Liver (tissue), 9 donors: ENCODE results near the gene GABRA4. TPM values are rescaled to one million over a fixed set of nuclear protein-coding genes. Genes with fewer than 3 reads are reported as not detected.

ENCODE experiments used
- DNase-seq: peaks from one replicate; pipeline ENCODE4 v3.0.0-alpha.2; 2017; ENCODE audit warnings: low spot score
- H3K27ac ChIP-seq, 2 donors: one replicate each; pipeline ENCODE4 v1.7.0; 2013; ENCODE audit warnings: inconsistent platforms in 2 of 2, low read length in 2 of 2, control low read depth in 1 of 2, low read depth in 1 of 2, mild to moderate bottlenecking in 1 of 2
- H3K27me3 ChIP-seq, 4 donors: one replicate each; pipeline versions ENCODE4 v1.6.1 to v1.7.0; 2013; ENCODE audit warnings: low read length in 3 of 4, inconsistent platforms in 1 of 4, mild to moderate bottlenecking in 1 of 4, moderate library complexity in 1 of 4; ENCODE audit not compliant: control insufficient read depth in 4 of 4, insufficient read depth in 4 of 4
- H3K36me3 ChIP-seq, 4 donors: one replicate each; pipeline versions ENCODE4 v1.6.1 to v1.7.0; 2013; ENCODE audit warnings: low read length in 3 of 4, mild to moderate bottlenecking in 3 of 4, low read depth in 1 of 4, moderate library complexity in 1 of 4; ENCODE audit not compliant: control insufficient read depth in 4 of 4, insufficient read depth in 3 of 4
- H3K4me1 ChIP-seq, 4 donors: one replicate each; pipeline versions ENCODE4 v1.6.1 to v1.7.0; 2013; ENCODE audit warnings: low read length in 3 of 4, mild to moderate bottlenecking in 3 of 4, moderate library complexity in 1 of 4; ENCODE audit not compliant: control insufficient read depth in 4 of 4, insufficient read depth in 4 of 4
- H3K4me3 ChIP-seq, 3 donors: one replicate each; pipeline versions ENCODE4 v1.6.1 to v1.7.0; 2013; ENCODE audit warnings: low read length in 3 of 3, control low read depth in 1 of 3, low read depth in 1 of 3, mild to moderate bottlenecking in 1 of 3
- H3K9ac ChIP-seq, 2 donors: one replicate each; pipeline ENCODE4 v1.7.0; 2013; ENCODE audit warnings: low read length in 2 of 2, mild to moderate bottlenecking in 2 of 2, moderate library complexity in 2 of 2, control low read depth in 1 of 2, low read depth in 1 of 2
- H3K9me3 ChIP-seq, 4 donors: one replicate each; pipeline versions ENCODE4 v1.6.1 to v1.7.0; 2013; ENCODE audit warnings: low read length in 3 of 4; ENCODE audit not compliant: control insufficient read depth in 4 of 4
- ATF3 ChIP-seq: IDR thresholded peaks from 2 replicates; pipeline ENCODE4 v1.6.1; 2016; ENCODE audit warnings: antibody characterized with exemption
- CTCF ChIP-seq: fragments of 150-350 bp; IDR thresholded peaks from 2 replicates; pipeline ENCODE4 v1.5.1; 2017; ENCODE audit warnings: improper control_type of control experiment, low read depth, low read length; ENCODE audit not compliant: missing input control
- EGR1 ChIP-seq, 2 donors: IDR thresholded peaks; 2 replicates each; pipeline ENCODE4 v1.6.1; 2016 to 2018; ENCODE audit warnings: antibody characterized with exemption in 2 of 2, low read depth in 2 of 2
- FOXA1 ChIP-seq: IDR thresholded peaks from 2 replicates; pipeline ENCODE4 v1.6.1; 2016; ENCODE audit warnings: antibody characterized with exemption
- FOXA2 ChIP-seq: IDR thresholded peaks from 2 replicates; pipeline ENCODE4 v1.6.1; 2016; ENCODE audit warnings: antibody characterized with exemption
- GABPA ChIP-seq, 2 donors: IDR thresholded peaks in 1 of 2; conservative IDR thresholded peaks in 1 of 2; 2 replicates each; pipeline ENCODE4 v1.6.1; 2016; ENCODE audit warnings: antibody characterized with exemption in 2 of 2, mild to moderate bottlenecking in 1 of 2, moderate library complexity in 1 of 2
- HNF4A ChIP-seq, 2 donors: conservative IDR thresholded peaks; 2 replicates each; pipeline ENCODE4 v1.6.1; 2016; ENCODE audit warnings: antibody characterized with exemption in 2 of 2, mild to moderate bottlenecking in 2 of 2
- HNF4G ChIP-seq: IDR thresholded peaks from 2 replicates; pipeline ENCODE4 v1.6.1; 2016; ENCODE audit warnings: antibody characterized with exemption
- JUND ChIP-seq, 2 donors: IDR thresholded peaks; 2 replicates each; pipeline ENCODE4 v1.6.1; 2016; ENCODE audit warnings: antibody characterized with exemption in 2 of 2
- MAX ChIP-seq: IDR thresholded peaks from 2 replicates; pipeline ENCODE4 v1.6.1; 2016; ENCODE audit warnings: antibody characterized with exemption
- NR2F2 ChIP-seq: IDR thresholded peaks from 2 replicates; pipeline ENCODE4 v1.6.1; 2016; ENCODE audit warnings: antibody characterized with exemption
- RAD21 ChIP-seq, 2 donors: IDR thresholded peaks; 2 replicates each; pipeline ENCODE4 v1.6.1; 2016; ENCODE audit warnings: antibody characterized with exemption in 2 of 2, mild to moderate bottlenecking in 2 of 2
- REST ChIP-seq: IDR thresholded peaks from 2 replicates; pipeline ENCODE4 v1.6.1; 2016; ENCODE audit warnings: antibody characterized with exemption, mild to moderate bottlenecking
- RXRA ChIP-seq, 2 donors: IDR thresholded peaks; 2 replicates each; pipeline ENCODE4 v1.6.1; 2017 to 2018; ENCODE audit warnings: antibody characterized with exemption in 2 of 2, mild to moderate bottlenecking in 1 of 2
- TAF1 ChIP-seq: conservative IDR thresholded peaks from 2 replicates; pipeline ENCODE4 v1.6.1; 2016; ENCODE audit warnings: antibody characterized with exemption, mild to moderate bottlenecking
- YY1 ChIP-seq: IDR thresholded peaks from 2 replicates; pipeline ENCODE4 v1.6.1; 2016; ENCODE audit warnings: antibody characterized with exemption, mild to moderate bottlenecking
- ZBTB33 ChIP-seq: IDR thresholded peaks from 2 replicates; pipeline ENCODE4 v1.6.1; 2016; ENCODE audit warnings: antibody characterized with exemption
- WGBS: extraction: QIAGEN DNeasy Blood & Tissue Kit; methylation state at CpG from one replicate; pipeline ENCODE4 v1.1.7; 2013; 5-methylcytosine and 5-hydroxymethylcytosine counted together
- polyA plus RNA-seq, 2 donors: library from polyadenylated mRNA; stranded (reverse) in 1 of 2; unstranded in 1 of 2; fragments of 200-250 nt in 1 of 2; fragments of >200 nt in 1 of 2; fragmentation: Nextera tagmentation in 1 of 2; extraction: Ambion mirVana in 1 of 2; gene quantifications; one replicate each; pipeline versions ENCODE4 v1.2.1 to v1.2.3, GENCODE V29; 2013 to 2015
- total RNA-seq, 2 donors: library from RNA; depleted of rRNA; stranded (reverse); fragments of >200 nt; gene quantifications; one replicate each; pipeline ENCODE4 v1.2.3, GENCODE V29; 2014
- donor health status: healthy.
- donor health status: healthy.
- donor health status: healthy.
- donor health status: healthy.
- donor health status: healthy.

GABRA4 gene
- total and polyA plus RNA-seq, 4 donors = under 0.01 TPM; not detected in 3

- H3K4me1 ChIP-seq = no peaks in the 10 kb centered on the region
- H3K36me3 ChIP-seq = no peaks in the 10 kb centered on the region
- H3K27ac ChIP-seq = no peak overlapping the region
- peaks cover 0 to 5% (median 0%) of the 10 kb centered on the region in 4 donors for H3K27me3 ChIP-seq
- H3K9me3 ChIP-seq = no peaks in the 10 kb centered on the region
- 89% methylated on average over 1 of the region's 1 CpG for WGBS
- no peak overlapping the region for H3K9ac ChIP-seq
- no peak for TF ChIP-seq FOXA1
- no peak for TF ChIP-seq EGR1 (IDR thresholded peaks at IDR 0.05; ENCODE audit: low read depth in 2 of 2)
- TF ChIP-seq GABPA (IDR thresholded peaks at IDR 0.05 in 1 of 2, conservative IDR thresholded peaks at IDR 0.05 in 1 of 2) = no peak
- TF ChIP-seq JUND (IDR thresholded peaks at IDR 0.05) = no peak
- no peak for TF ChIP-seq ZBTB33
- no peak for TF ChIP-seq ATF3
- TF ChIP-seq MAX = no peak
- TF ChIP-seq RXRA (IDR thresholded peaks at IDR 0.05) = no peak
- no peak for TF ChIP-seq RAD21 (IDR thresholded peaks at IDR 0.05)
- H3K4me3 ChIP-seq = no peak overlapping the region
- no peak for DNase-seq
These were observed 7.0 kb upstream of the GABRA4 start for GRCh38 chr4:47000406-47000805.

GRCh38 chr4:46999566-46999965 is 6.2 kb upstream of the GABRA4 start:
- Histone ChIP-seq H3K36me3 (no peaks in the 10 kb centered on the region), H3K9me3 (no peaks in the 10 kb centered on the region), H3K27ac (no peak overlapping the region), H3K9ac (no peak overlapping the region), H3K27me3 (peaks cover 0 to 5% (median 0%) of the 10 kb centered on the region in 4 donors), H3K4me3 (no peak overlapping the region), H3K4me1 (no peaks in the 10 kb centered on the region)
- DNase-seq = no peak
- TF ChIP-seq FOXA2 (no peak), NR2F2 (no peak), FOXA1 (no peak), YY1 (no peak), HNF4A (conservative IDR thresholded peaks at IDR 0.05) (no peak), JUND (IDR thresholded peaks at IDR 0.05) (no peak), ATF3 (no peak)

- Histone ChIP-seq H3K27ac (no peak overlapping the region), H3K9ac (no peak overlapping the region), H3K4me3 (peak overlapping the region in 2 of 3 donors; percentile 24 to 31), H3K36me3 (no peaks in the 10 kb centered on the region), H3K4me1 (peaks cover 8 to 15% (median 11%) of the 10 kb centered on the region in 4 donors), H3K27me3 (peaks cover 2 to 13% (median 7%) of the 10 kb centered on the region in 4 donors), H3K9me3 (no peaks in the 10 kb centered on the region)
- WGBS = 3% methylated on average over 14 of the region's 14 CpGs
- DNase-seq = no peak
- TF ChIP-seq YY1 (no peak), FOXA2 (no peak), REST (no peak), EGR1 (IDR thresholded peaks at IDR 0.05; ENCODE audit: low read depth in 2 of 2) (no peak), FOXA1 (no peak), MAX (no peak), ZBTB33 (no peak), JUND (IDR thresholded peaks at IDR 0.05) (no peak), RXRA (IDR thresholded peaks at IDR 0.05) (no peak), HNF4G (no peak), HNF4A (conservative IDR thresholded peaks at IDR 0.05) (no peak), CTCF (no peak), RAD21 (IDR thresholded peaks at IDR 0.05) (no peak), TAF1 (no peak)
These were observed 625 bp upstream of the GABRA4 start for GRCh38 chr4:46994007-46994405.
